Stimulated activated CD4-positive, alpha-beta T cell treated with anti-CD3 and anti-CD28 coated beads, TNF-alpha, amount 100 ng/mL, for 48 hours (primary cell): ENCODE measurements around the gene CCDC137.
A peak's percentile ranks its signal among the peaks of the same experiment; 100 is the strongest.
"Not testable (repeated sequence)": the region's sequence is repeated elsewhere in the genome, so short reads cannot be mapped to it uniquely, and the experiment has no call there.

Experiments
- DNase-seq, 3 donors: peaks; one replicate each; pipeline ENCODE4 v3.0.0-alpha.2; 2020; ENCODE audit warnings: low read depth in 3 of 3

The CCDC137 gene, protein sequence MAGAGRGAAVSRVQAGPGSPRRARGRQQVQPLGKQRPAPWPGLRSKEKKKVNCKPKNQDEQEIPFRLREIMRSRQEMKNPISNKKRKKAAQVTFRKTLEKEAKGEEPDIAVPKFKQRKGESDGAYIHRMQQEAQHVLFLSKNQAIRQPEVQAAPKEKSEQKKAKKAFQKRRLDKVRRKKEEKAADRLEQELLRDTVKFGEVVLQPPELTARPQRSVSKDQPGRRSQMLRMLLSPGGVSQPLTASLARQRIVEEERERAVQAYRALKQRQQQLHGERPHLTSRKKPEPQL

DNA sequence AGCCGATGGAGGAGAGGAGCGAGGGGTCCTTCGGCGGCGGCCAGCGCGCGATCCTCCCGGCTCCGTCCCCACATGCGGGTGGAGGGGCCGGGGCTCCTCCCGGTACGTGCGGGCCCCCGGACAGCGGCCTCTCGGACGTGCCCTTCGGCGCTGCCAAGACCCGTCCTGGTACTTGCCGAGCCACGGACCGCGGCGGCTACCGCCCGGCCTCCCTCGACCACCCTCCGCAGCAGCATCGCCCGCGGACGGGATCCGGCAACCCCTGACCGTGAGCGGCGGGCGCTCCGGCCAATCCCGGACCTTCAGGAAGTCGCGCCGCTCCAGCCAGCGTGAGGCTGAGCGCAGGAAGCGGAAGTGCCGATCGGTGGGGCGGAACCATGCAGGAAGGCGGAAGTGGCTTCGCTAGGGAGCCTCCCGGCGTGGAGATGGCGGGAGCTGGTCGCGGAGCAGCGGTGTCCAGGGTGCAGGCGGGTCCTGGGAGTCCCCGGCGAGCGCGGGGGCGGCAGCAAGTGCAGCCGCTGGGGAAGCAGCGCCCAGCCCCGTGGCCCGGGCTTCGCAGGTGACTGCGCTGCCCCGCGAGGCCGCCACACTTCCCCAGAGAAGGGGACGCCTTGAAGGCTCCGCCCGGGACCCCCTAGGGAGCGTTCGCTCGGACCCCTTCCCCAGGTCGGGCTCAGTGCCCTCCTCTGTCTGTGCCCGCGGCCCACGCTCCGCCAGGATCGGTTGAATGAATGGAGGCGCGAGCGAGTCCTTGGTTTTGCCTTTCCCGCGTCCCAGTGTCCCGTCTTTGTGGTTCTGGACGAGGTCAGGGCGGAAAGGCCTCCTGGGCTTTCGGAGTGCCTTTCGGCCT is at the start of gene CCDC137, which contains the start of gene OXLD1:
Gene CCDC137 (plus strand): TSS at position 396 of the 850 bp plus-strand sequence. CDS start 30 bp downstream, at position 426.
Gene OXLD1 (minus strand): TSS at position 264 of the 850 bp plus-strand sequence. CDS start 28 bp downstream, at position 236.
- DNase-seq: peak; percentile 91

DNA sequence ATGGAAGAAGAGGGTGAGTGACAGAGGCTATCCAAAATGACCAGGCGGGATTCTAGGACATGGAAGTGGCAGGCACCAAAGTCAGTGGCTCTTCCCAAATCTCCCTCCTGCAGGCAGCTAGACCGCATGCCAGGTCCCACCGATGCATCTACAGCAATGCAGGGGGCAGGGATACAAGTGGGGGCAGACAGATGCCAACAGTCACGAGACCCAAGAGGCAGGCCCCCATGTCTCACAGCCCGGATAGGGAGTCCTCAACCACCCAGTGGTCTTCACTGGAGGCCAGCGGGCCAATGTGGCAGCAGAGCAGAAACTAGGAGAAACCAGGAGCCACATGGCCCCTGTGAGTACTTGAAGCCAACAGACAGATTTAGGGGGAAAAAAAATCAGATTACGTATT is 49.7 kb upstream of the CCDC137 start:
- no peak for DNase-seq

DNA sequence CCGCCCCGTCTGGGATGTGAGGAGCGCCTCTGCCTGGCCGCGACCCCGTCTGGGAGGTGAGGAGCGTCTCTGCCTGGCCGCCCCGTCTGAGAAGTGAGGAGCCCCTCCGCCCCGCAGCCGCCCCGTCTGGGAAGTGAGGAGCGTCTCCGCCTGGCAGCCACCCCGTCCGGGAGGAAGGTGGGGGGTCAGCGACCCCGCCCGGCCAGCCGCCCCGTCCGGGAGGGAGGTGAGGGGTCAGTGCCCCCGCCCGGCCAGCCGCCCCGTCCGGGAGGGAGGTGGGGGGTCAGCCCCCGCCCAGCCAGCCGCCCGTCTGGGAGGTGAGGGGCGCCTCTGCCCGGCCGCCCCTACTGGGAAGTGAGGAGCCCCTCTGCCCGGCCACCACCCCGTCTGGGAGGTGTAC is 48.2 kb upstream of the CCDC137 start:
- DNase-seq: not testable (repeated sequence)

DNA sequence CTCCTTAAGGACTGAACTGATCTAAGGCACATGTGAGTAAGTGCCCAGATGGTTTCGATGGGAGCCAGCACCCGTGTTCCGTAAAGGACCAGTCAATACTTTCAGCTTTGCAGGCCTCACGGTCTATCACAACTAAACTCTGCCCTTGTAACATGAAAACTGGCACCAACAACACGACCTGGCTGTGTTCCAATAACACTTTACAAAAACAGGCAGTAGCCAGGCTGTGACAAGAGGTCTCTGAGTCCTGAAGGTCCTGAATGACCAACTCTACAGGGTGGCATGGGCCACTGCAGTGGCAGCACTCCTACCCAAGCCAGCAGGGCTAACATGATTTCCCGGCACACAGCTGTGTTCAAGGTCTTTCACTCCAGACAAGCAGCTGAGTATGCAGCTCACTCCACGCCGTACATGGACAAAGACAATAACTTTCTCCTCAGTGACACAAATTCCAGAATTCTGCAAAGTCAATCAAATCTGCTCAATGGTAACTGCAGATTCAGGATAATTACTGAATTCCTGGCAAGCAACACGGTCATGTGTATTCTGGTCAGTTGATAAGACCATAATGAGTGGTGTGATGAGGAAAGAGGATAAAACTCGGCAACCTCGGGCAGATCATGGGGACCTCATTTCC is 44.9 kb upstream of the CCDC137 start:
- no peak for DNase-seq

DNA sequence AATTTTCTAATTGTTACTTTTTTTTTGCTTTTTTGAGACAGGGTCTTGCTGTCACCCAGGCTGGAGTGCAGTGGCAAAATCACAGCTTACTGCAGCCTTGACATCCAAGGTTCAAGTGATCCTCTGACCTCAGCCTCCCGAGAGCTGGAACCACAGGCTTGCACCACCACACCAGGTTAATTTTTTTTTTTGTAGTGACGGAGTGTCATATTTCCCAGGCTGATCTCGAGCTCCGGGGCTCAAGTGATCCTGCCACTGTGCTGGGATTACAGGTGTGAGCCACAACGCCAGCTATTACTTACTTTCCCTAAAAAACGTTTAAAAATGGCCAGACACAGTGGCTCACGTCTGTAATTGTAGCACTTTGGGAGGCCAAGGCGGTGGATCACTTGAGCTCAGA is 36.3 kb upstream of the CCDC137 start:
- DNase-seq: no peak

DNA sequence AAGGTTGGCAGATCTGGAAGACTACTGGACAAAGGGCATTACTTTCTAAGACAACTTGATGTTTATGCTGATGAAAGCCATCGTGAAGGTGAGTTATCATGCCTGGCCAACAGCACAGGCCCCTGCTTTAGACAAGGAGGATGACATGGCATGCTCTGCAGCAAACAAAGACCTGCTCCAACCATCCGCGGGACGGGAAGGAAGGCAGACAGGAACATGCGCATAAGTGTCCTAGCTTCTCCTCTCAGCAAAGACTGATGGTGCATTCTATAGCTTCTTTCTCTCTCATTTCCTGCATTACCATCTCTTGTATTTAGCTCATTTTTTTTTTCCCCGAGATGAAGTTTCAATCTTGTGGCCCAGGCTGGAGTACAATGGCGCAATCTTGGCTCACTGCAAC is 35.1 kb upstream of the CCDC137 start:
- DNase-seq: no peak

DNA sequence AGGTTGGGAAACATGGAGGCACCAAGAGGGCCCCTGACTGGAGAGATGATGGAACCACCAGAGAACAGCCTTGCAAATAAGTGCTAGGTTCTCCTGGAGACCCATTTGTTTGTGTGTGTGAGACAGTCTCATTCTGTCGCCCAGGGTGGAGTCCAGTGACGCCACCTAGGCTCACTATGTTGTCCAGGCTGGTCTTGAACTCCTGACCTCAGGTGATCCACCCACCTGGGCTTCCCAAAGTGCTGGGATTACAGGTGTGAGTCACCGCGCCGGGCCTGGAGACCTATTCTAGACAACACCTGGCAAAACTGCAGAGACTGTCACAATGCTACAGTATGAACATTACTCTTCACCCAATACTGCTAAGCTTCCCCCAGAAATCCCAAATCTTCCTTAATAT is 31.1 kb upstream of the CCDC137 start:
- DNase-seq: no peak

DNA sequence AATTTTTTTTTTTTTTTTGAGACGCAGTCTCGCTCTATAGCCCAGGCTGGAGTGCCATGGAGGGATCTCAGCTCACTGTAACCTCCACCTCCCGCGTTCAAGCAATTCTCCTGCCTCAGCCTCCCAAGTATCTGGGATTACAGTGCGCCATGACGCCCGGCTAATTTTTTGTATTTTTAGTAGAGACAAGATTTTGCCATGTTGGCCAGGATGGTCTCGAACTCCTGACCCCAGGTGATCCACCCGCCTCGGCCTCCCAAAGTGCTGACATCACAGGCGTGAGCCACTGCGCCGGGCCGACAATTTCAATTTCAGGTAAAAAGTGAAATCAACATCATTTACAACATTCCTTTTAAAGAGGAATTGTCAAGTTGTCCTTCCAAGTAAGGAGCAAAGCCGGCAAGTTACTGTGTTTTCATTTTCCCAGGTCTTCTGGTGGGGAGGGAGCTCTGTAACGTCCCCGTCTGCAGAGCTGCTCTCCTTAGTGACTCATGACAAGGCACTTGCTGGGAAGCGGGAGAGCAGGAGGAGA is 30.5 kb upstream of the CCDC137 start:
- DNase-seq: no peak

DNA sequence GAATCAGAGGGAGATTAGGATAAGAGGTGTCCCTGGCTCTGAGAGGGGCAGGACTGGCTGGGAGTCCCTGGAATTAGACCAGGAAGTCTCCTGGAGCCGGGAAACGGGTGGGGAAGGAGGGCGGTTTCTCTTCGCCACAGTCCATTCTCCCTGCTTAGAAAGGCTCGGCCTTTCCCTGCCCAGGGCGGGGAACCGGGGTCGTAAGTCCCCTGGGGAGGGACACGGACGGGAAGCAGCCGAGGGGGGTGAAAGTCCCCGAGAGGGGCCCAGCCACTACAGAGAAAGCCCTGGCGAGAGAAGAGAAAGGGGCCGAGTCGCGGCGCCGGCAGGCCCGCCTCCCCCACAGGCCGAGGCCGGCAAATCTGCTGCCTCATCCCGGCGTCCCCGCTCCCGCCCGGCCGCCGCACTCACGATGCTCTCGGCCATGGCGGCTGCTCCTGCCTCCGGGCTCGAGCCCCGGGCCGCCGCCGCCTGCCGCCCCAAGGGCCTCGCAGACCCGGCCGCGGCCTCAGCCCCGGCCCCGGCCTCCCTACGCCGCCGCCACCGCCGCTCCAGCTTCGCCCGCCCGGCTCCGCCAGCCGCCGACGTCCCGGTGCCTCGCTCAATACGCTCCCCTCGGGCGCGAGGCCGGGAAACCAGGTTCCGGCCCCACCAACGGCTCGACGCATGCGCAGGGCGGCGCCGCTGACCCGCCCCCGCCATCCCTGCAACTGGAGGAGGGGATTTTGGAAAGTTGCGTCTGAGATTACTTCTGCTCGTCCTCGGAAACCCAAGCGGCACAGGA is 29.8 kb upstream of the CCDC137 start, which contains the start of the genes NPLOC4 and TSPAN10:
Gene NPLOC4 (minus strand): TSS at position 608 of the 784 bp plus-strand sequence. CDS start 182 bp downstream, at position 426.
Gene TSPAN10 (plus strand): TSS at position 692 of the 784 bp plus-strand sequence. CDS start 5,217 bp downstream, outside the sequence.
- peak; percentile 74 to 81 (median 78) for DNase-seq

DNA sequence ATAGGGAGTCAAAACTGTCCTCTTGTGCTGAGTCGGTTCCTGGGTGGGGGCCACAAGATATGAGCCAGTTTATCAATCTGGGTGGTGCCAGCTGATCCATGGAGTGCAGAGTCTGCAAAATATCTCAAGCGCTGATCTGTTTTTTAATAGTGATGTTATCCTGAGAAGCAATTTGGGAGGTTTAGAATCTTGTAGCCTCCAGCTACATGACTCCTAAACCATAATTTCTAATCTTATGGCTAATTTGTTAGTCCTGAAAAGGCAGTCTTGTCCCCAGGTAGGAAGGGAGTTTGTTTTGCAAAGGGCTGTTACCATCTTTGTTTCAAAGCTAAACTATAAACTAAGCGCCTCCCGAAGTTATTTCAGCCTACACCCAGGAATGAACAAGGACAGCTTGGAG is 27.9 kb upstream of the CCDC137 start:
- no peak for DNase-seq

DNA sequence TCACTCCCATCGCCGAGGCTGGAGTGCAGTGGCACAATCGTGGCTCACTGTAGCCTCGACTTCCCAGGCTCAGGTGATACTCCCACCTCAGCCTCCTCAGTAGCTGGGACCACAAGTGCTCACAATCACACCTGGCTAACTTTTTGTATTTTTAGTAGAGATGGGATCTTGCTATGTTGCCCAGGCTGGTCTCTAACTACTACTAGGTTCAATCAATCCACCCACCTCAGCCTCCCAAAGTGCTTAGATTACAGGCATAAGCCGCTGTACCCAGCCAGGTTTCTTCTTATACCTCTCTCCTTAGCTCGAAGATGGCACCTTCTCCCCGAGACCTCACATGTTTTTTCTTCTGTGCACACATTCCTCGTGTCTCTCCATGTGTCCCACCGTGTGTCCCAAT is 26.5 kb upstream of the CCDC137 start:
- DNase-seq: no peak

DNA sequence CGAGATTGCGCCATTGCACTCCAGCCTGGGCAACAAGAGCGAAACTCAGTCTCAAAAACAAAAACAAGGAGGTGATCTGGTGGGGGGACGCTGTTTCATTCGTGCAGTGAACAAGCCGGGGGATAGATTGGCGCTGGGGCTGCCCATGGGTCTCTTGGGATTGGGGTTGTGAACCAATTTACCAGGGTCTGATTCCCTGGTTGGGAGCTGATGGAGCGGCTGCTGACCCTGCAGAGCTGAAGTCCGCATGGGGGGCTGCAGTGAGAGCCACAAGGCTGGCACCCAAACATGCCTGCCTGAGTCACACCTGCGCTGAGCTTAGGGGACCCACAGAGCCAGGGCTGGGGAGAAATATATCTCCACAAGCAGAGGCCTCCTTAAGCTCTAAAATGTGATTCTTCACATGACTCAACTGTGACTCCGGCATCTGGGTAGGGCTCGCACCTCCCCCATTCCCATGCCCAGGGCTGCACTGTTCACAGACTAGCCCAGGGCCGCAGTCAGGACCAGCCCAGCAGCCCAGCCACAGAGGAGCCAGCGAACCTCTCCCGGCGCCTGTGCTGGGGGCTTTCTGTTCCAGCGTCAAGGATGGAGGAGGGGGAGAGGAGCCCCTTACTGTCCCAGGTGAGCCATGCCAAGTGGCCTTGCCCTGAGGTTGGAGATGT is 24.6 kb upstream of the CCDC137 start:
- no peak for DNase-seq

DNA sequence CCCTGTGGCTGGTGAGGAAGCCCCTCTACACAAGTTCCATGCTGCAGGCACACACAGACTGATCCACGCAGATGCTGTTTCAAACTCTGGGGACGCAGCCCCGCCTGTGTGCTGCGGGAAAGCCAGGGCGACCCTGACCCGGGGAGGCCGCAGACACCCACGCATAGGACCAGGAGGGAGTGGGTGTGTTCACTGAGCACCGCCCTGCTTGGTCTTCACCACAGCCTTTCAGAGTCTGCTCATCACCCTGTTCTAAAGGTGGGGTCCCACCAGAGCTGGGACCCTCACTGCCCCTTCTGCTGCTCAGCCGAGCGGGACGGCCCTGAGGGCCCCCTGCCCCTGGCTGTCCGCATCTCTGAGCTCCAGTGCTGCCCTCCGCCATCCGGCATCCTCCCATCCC is 22.0 kb upstream of the CCDC137 start:
- no peak for DNase-seq

DNA sequence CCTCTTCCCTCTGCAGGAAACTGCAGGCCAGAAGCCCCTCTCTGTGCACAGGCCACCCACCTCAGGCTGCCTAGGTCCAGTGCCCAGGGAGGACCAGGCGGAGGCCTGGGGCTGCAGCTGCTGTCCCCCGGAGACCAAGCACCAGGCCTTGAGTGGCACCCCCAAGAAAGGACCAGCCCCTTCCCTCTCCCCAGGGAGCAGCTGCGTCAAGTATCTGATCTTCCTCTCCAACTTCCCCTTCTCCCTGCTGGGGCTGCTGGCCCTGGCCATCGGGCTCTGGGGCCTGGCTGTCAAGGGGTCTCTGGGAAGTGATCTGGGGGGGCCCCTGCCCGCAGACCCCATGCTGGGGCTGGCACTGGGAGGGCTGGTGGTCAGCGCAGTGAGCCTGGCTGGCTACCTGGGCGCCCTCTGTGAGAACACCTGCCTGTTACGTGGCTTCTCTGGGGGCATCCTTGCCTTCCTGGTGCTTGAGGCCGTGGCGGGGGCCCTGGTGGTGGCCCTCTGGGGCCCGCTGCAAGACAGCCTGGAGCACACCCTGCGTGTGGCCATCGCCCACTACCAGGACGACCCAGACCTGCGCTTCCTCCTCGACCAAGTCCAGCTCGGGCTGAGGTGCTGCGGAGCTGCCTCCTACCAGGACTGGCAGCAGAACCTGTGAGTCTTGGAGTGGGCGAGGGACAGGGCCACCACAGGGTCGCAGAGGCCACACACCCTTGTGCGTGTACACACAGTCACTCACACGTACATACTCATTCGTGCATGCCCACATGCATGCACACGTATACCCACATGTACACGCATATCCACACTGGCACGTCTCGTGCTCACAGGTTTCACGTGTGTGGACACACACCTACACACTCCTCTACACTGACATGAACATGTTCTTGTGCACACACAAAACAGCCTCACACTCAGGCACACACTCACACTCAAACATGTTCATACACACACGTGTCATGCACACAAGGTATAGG is 21.3 kb upstream of the CCDC137 start:
- no peak for DNase-seq

DNA sequence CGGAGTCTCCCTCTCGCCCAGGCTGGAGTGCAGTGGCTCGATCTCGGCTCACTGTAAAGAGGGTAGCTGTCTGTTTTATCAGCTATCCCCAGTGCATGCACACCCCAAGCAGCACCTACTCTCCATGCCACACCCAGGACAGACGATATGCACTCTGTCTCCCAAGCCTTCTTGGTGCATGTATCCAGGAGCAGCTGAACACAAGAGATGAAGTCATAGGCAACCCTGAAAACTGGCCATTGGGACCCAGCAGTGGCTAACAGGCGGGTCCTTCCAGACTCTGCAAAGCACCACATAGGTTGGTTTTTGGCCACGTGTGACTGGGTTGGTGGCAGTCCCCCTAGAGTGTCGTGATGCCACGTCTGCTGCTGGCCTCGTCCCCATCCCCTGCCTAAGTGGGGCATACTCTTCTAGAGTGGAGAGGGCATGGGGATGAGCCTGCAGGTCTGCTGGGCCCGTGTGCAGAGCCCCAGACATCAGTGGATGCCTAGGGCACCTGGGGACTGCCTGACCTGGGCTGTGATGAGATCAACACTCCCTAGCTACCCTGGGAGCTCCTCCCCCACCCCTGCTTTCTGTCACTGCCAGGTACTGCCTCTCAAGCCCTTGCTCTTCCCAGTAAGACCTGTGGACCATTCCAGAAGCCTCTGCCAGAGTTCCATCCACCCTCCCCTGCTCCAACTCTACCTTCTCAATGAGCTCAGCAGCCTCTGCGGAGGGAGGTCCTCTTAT is 19.5 kb upstream of the CCDC137 start:
- no peak for DNase-seq

DNA sequence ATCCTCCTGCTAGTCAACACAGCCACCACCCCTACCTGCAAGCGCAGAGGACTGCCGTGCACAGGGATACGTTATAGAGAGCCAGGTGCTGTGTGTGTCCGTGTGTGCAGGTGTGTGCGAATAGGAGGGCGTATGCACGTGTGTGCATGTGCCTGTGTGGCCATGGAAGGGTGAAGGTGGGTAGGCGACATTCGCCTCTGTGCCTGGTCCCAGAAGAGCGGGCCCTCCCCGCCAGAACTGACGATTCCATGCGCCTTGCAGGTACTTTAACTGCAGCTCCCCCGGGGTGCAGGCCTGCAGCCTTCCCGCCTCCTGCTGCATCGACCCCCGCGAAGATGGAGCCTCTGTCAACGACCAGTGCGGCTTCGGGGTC is 18.9 kb upstream of the CCDC137 start:
- no peak for DNase-seq

DNA sequence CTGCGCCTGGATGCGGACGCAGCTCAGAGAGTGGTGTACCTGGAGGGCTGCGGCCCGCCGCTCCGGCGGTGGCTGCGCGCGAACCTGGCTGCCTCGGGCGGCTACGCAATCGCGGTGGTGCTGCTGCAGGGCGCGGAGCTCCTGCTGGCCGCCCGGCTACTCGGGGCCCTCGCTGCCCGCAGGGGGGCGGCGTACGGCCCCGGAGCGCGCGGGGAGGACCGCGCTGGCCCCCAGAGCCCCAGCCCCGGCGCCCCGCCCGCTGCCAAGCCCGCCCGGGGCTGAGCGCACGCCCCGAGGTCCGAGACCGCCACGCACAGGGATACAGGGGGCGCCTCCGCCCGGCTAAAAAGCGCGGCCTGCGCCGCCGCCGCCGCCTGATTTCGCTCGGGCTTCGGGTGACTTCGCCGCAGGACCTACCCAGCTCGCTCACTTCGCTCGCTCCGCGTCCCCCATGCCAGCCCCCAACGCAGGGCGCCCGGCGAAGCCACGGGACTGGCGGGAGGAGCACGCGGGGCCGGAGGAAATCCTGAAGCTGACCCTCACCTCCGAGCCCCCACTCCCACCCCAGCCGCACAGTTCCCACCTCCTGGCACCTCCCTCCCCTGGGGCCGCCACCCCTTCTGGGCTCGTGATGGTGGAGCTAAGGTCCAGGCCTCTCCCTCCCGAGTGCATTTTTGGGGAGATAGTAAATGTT is 18.4 kb upstream of the CCDC137 start:
- no peak for DNase-seq

DNA sequence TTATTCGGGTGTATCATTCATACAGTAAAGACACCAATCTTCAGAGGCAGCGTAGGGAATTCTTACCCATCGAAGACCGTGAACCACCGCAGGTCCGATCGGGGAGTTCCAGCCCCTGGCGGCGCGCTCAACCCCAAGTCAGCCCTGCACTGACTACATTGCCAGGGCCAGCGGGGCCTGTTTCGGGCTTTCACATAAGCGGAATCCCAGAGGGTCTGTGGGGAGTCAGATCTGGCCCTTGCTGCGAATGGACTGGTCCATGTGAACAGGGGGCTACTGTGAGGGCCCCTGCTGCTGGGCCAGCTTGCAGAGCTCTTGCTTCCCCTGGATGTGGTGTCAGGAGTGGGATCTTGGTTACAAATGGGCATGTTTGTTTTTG is 17.8 kb upstream of the CCDC137 start:
- no peak for DNase-seq
